Central memory CD8-positive, alpha-beta T cell (primary cell): ENCODE results near the gene MAML2.

Source experiments
- ATAC-seq: fragments of 150-1000 bp; cut with Tn5 transposase; replicated peaks from 2 replicates; pipeline ENCODE4 v1.10.0; 2022; ENCODE audit warnings: mild to moderate bottlenecking, moderate FRiP score, moderate number of reproducible peaks; ENCODE audit not compliant: poor library complexity, severe bottlenecking; ENCODE audit errors: extremely low read depth
- DNase-seq, 2 donors: peaks; one replicate each; pipeline ENCODE4 v3.0.0; 2021; ENCODE audit warnings: low spot score in 2 of 2
- H3K27ac Mint-ChIP-seq: one replicate; pipeline ENCODE4 v1.8.0; 2022; ENCODE audit warnings: low read depth, mild to moderate bottlenecking, moderate library complexity, mixed read lengths
- H3K27me3 Mint-ChIP-seq: one replicate; pipeline ENCODE4 v1.8.0; 2022; ENCODE audit warnings: mixed read lengths
- H3K36me3 Mint-ChIP-seq: one replicate; pipeline ENCODE4 v1.8.0; 2022; ENCODE audit warnings: mild to moderate bottlenecking, moderate library complexity, mixed read lengths; ENCODE audit not compliant: insufficient read depth
- H3K4me1 Mint-ChIP-seq: one replicate; pipeline ENCODE4 v1.8.0; 2022; ENCODE audit warnings: mixed read lengths
- H3K4me3 Mint-ChIP-seq: one replicate; pipeline ENCODE4 v1.8.0; 2022; ENCODE audit warnings: mild to moderate bottlenecking, moderate library complexity, mixed read lengths
- H3K9me3 Mint-ChIP-seq: one replicate; pipeline ENCODE4 v1.8.0; 2022; ENCODE audit warnings: mixed read lengths

MAML2 gene

GRCh38 chr11:96334219-96334618 is 8.8 kb downstream of the MAML2 start:
- H3K27me3 Mint-ChIP-seq = no peaks in the 10 kb centered on the region

GRCh38 chr11:96333191-96333719 is 9.7 kb downstream of the MAML2 start:
- Mint-ChIP-seq H3K27ac (no peak overlapping the region), H3K4me1 (peaks cover 74% of the 10 kb centered on the region), H3K4me3 (no peak overlapping the region), H3K27me3 (no peaks in the 10 kb centered on the region), H3K9me3 (no peaks in the 10 kb centered on the region), H3K36me3 (peaks cover 2% of the 10 kb centered on the region)
- DNase-seq (no peak), ATAC-seq (no peak)

More at GRCh38 chr11:96334219-96334618, 8.8 kb downstream of the MAML2 start:
- no peak overlapping the region for H3K27ac Mint-ChIP-seq
- H3K4me3 Mint-ChIP-seq = no peak overlapping the region
- H3K36me3 Mint-ChIP-seq = peaks cover 2% of the 10 kb centered on the region
- H3K9me3 Mint-ChIP-seq = no peaks in the 10 kb centered on the region
- peaks cover 78% of the 10 kb centered on the region for H3K4me1 Mint-ChIP-seq
- DNase-seq (no peak), ATAC-seq (no peak)

- Mint-ChIP-seq H3K4me3 (peak overlapping the region; percentile 14), H3K9me3 (no peaks in the 10 kb centered on the region), H3K27ac (no peak overlapping the region), H3K27me3 (no peaks in the 10 kb centered on the region), H3K4me1 (peaks cover 64% of the 10 kb centered on the region), H3K36me3 (peaks cover 2% of the 10 kb centered on the region)
- ATAC-seq (no peak), DNase-seq (no peak)
Observed at GRCh38 chr11:96332126-96332771, 10.7 kb downstream of the MAML2 start.

GRCh38 chr11:96331699-96332116 is 11.3 kb downstream of the MAML2 start:
- Mint-ChIP-seq H3K27ac (no peak overlapping the region), H3K27me3 (no peaks in the 10 kb centered on the region)
- no peak for ATAC-seq

GRCh38 chr11:96330511-96330859 is 12.5 kb downstream of the MAML2 start:
- Mint-ChIP-seq H3K4me1 (peaks cover 56% of the 10 kb centered on the region), H3K4me3 (no peak overlapping the region), H3K9me3 (no peaks in the 10 kb centered on the region), H3K27ac (no peak overlapping the region), H3K36me3 (peaks cover 2% of the 10 kb centered on the region), H3K27me3 (no peaks in the 10 kb centered on the region)
- no peak for DNase-seq
- no peak for ATAC-seq

More at GRCh38 chr11:96331699-96332116, 11.3 kb downstream of the MAML2 start:
- Mint-ChIP-seq H3K4me3 (peak overlapping the region; percentile 14), H3K36me3 (peaks cover 2% of the 10 kb centered on the region), H3K4me1 (peaks cover 58% of the 10 kb centered on the region), H3K9me3 (no peaks in the 10 kb centered on the region)
- DNase-seq = no peak

- Mint-ChIP-seq H3K4me3 (no peak overlapping the region), H3K9me3 (no peaks in the 10 kb centered on the region), H3K36me3 (peaks cover 2% of the 10 kb centered on the region), H3K27ac (no peak overlapping the region), H3K4me1 (peaks cover 54% of the 10 kb centered on the region), H3K27me3 (no peaks in the 10 kb centered on the region)
- no peak for DNase-seq
- no peak for ATAC-seq
Observed at GRCh38 chr11:96329855-96330510, 13.0 kb downstream of the MAML2 start.

- ATAC-seq = no peak
- peaks cover 4% of the 10 kb centered on the region for H3K36me3 Mint-ChIP-seq
- H3K27me3 Mint-ChIP-seq = no peaks in the 10 kb centered on the region
- H3K4me3 Mint-ChIP-seq = no peak overlapping the region
- no peak for DNase-seq
- H3K4me1 Mint-ChIP-seq = peaks cover 50% of the 10 kb centered on the region
- H3K27ac Mint-ChIP-seq = no peak overlapping the region
- no peaks in the 10 kb centered on the region for H3K9me3 Mint-ChIP-seq
Observed at GRCh38 chr11:96329419-96329818, 13.6 kb downstream of the MAML2 start.

GRCh38 chr11:96328395-96329010 is 14.5 kb downstream of the MAML2 start:
- DNase-seq = no peak
- ATAC-seq = no peak
- peaks cover 2% of the 10 kb centered on the region for H3K36me3 Mint-ChIP-seq
- H3K4me3 Mint-ChIP-seq = no peak overlapping the region
- no peaks in the 10 kb centered on the region for H3K27me3 Mint-ChIP-seq
- no peak overlapping the region for H3K27ac Mint-ChIP-seq
- H3K9me3 Mint-ChIP-seq = no peaks in the 10 kb centered on the region
- H3K4me1 Mint-ChIP-seq = peaks cover 46% of the 10 kb centered on the region

GRCh38 chr11:96326959-96327358 is 16.0 kb downstream of the MAML2 start:
- Mint-ChIP-seq H3K4me1 (peaks cover 35% of the 10 kb centered on the region), H3K4me3 (no peak overlapping the region), H3K27ac (no peak overlapping the region), H3K27me3 (no peaks in the 10 kb centered on the region), H3K9me3 (no peaks in the 10 kb centered on the region), H3K36me3 (peaks cover 2% of the 10 kb centered on the region)
- no peak for ATAC-seq
- DNase-seq = no peak

GRCh38 chr11:96324912-96325311 is 18.1 kb downstream of the MAML2 start:
- Mint-ChIP-seq H3K4me1 (peaks cover 40% of the 10 kb centered on the region), H3K27me3 (no peaks in the 10 kb centered on the region), H3K4me3 (no peak overlapping the region), H3K9me3 (no peaks in the 10 kb centered on the region), H3K27ac (no peak overlapping the region), H3K36me3 (peaks cover 2% of the 10 kb centered on the region)
- ATAC-seq (no peak), DNase-seq (no peak)

GRCh38 chr11:96323642-96323985 is 19.4 kb downstream of the MAML2 start:
- Mint-ChIP-seq H3K9me3 (no peaks in the 10 kb centered on the region), H3K36me3 (peaks cover 2% of the 10 kb centered on the region), H3K27me3 (no peaks in the 10 kb centered on the region), H3K27ac (no peak overlapping the region), H3K4me3 (no peak overlapping the region), H3K4me1 (peaks cover 36% of the 10 kb centered on the region)
- no peak for ATAC-seq
- DNase-seq = no peak

- Mint-ChIP-seq H3K9me3 (no peaks in the 10 kb centered on the region), H3K27ac (no peak overlapping the region), H3K4me3 (no peak overlapping the region), H3K36me3 (peaks cover 2% of the 10 kb centered on the region), H3K27me3 (no peaks in the 10 kb centered on the region), H3K4me1 (peaks cover 42% of the 10 kb centered on the region)
- ATAC-seq (no peak), DNase-seq (no peak)
Observed at GRCh38 chr11:96322775-96323641, 20.0 kb downstream of the MAML2 start.
